Fibroblast of skin of scalp (primary cell): ENCODE data around the gene EXOC3L4.
"Not testable (repeated sequence)": the region's sequence is repeated elsewhere in the genome, so short reads cannot be mapped to it uniquely, and the experiment has no call there.

Experiments
- DNase-seq: peaks from one replicate; pipeline ENCODE4 v3.0.0-alpha.2; 2013

The EXOC3L4 gene

GRCh38 chr14:103105580-103106150 is 11.1 kb downstream of the EXOC3L4 start:
- DNase-seq = no peak

- DNase-seq = no peak
Measured at GRCh38 chr14:103107455-103107854, 12.9 kb downstream of the EXOC3L4 start.

DNA sequence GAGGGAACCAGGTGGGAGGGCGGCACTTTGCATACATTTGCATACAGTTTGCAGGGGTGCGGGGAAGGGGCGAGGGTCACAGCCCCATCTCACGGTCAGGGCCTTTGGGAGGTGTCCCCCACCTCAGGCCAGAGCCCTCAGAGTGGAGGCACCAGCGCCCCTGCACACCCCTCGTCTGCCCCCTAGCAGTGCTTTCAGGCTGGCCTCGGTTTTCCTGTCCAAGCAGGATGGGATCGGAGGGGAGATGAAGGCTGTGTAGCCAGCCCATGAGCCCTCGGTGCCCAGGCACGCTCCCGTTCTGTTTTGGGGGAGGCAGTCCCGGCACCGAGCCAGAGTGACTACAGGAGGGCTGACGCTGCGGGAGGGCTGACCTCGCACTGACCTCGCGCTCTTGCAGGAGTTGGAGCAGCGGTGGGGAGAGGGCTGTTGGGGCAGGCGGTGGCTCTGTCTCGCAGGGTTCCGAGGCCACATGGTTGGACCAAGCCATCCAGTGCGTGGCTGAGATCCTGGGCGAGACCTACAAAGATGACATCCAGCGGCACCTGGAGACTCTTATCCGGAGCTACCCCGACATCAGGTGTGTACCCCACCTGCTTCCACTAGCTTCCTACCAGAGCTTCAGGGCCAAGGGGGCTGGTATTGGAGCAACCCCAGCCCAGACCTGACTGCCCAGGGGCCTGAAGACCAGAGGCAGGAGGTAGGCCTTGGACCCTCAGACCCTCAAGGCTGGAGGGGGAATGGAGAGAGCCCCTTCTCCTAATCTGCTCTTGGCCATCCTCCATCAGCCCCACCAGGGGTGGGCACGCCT is 13.6 kb downstream of the EXOC3L4 start:
- no peak for DNase-seq

DNA sequence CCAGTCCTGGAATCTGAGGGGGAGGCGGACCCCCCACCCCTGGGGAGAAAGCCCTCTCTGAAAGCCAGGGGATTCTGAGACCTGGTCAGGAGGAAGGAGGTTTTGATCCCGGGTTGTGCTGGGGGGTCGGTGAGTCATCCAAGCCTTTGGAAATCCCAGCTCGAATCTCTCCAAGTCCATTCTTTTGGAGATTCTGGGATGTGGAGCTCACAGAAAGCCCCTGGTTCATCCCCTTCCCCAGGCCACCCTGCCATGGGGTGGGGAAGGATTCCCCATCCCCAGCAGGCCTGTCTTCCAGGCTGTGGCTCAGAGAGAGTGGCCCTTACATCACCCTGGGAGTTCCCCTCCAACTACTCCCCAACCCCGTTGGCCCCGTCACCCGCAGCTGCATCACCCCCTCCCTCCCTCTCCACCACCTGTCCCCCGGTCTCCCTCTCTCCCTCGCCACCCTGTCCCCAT is 14.3 kb downstream of the EXOC3L4 start:
- peak; percentile 34 for DNase-seq

- peak; percentile 76 for DNase-seq
Measured at GRCh38 chr14:103109535-103110441, 15.3 kb downstream of the EXOC3L4 start.

DNA sequence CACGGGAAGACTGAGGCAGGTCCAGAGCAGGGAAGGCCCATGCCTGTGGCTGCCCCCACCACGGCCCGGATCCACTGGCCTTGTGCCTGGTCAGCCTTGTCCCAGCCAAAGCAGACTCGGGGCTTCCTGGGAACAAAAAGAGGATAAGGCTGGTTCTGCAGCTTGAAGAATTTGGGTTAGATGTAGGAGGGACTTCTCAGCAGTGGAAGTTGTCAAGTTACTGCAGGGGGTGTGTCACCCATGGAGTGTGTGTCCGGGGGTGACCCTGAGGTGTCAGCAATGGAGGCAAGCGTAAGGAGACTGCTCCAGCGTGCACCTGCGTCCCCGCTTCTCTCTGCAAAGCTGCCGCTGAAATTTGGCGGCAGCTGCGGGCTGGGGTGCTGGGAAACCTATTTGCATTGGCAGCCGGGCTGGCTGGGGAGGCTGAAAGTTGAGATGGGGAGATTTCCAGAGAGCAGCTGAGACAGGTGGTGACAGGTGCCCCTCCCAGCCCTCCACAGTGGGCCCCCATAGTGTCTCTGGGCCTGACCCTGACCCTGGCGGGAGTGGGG is 16.2 kb downstream of the EXOC3L4 start:
- DNase-seq = no peak

DNA sequence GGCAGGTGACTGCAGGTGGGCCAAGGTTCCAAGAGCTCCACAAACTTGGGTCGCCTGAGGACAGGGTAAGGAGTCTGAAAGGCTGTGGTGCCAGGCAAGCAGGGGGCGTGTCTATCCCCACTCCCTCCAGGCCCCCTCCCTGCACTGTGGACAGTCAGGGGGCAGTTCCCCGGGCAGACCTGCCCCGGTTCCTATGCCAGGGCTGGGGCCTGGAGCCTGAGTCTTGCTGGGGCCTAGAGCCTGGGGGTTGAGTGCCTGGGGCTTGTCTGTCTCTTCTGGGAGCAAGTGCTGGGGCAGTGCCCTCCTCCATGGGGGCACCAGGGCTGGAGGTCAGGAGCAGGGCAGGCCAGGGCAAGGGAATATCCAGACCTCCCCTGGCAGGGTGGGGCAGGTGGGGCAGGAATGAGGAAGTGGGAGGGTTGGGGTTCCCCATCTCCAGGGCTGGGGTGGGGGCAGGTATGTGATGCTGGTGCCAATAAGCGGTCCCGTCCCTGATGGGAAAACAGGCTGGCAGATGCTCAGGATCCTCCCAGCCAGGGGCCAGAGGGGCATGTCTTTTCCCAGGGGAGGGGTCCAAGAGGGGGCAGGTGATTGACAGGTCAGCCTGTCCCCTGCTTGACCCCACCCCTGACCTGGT is 16.8 kb downstream of the EXOC3L4 start:
- DNase-seq = no peak

DNA sequence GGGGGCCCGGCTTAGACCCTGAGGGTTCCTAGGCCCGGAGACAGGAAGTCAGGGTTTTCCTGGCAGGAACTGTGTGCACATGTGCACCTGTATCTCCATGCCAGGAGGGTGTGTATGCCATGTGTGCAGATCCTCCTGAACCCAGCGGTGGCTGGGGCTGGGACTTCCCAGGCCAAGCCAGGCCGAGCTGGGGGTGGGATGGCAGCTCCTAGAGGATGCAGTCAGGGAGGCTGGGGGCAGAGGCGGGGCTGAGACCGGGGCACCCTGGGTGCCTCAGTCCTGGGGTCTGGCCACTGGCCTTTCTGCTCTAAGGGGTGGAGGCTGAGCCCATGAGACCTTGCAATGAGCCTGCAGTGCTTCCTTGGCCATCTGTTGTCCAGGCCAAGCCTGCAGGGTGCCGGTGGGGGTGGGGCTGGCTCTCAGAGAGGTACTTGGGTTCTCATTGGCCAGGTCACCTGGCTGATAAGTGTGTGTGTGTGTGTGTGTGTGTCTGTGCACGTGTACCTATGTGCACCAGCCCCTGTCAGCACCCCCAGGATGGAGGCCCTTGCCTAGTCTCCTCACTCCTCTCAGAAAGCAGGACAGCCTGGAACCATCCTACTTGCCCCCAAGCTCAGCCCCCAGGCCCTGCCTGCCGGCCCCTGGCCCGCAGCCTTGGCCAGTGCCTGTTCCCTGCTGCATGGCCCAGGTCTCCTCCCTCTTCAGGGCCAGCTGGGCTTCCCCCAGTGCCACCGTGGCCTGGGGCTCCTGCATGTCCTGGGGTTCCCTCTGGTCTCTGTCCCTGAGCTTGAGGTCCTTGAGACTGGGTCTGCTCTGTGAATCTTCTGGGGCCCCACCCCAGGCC is 18.1 kb downstream of the EXOC3L4 start:
- no peak for DNase-seq

DNA sequence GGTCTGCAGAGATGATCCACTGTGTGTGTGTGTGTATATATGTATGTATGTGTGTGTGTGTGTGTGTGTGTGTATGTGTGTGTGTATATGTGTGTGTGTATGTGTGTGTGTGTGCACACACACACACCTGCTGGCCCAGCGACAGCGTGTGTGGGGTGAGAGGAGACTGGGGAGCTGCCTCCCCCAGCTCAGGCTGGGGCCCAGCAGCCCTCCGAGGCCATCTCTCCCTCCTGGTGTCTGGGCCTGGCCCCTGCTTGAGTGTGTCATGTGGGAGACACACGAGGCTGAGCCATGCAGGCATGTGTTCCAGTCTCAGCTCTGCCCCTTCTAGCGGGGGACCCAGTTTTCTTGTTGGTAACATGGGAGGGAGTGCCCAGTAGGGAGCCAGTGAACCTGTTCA is 18.8 kb downstream of the EXOC3L4 start:
- no peak for DNase-seq

DNA sequence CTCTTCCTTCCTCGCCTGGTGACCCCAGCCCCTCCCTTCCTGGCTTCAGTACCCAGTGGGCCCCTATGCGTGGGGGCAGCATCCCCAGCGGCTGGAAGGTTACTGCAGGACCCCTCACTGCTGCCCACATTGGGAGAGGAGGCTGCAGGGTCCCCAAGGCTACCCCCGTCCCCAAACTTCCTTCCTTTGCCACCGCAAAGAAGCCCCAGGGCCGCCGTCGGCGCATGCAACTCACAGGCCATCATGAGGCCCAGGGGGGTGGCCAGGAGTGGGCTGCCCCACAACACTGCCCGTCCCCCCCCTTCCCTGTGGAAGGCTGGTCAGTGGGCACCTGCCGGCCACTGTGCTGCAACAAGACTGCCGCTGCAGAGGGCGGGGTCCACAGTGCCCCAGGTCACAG is 19.2 kb downstream of the EXOC3L4 start:
- DNase-seq = no peak

DNA sequence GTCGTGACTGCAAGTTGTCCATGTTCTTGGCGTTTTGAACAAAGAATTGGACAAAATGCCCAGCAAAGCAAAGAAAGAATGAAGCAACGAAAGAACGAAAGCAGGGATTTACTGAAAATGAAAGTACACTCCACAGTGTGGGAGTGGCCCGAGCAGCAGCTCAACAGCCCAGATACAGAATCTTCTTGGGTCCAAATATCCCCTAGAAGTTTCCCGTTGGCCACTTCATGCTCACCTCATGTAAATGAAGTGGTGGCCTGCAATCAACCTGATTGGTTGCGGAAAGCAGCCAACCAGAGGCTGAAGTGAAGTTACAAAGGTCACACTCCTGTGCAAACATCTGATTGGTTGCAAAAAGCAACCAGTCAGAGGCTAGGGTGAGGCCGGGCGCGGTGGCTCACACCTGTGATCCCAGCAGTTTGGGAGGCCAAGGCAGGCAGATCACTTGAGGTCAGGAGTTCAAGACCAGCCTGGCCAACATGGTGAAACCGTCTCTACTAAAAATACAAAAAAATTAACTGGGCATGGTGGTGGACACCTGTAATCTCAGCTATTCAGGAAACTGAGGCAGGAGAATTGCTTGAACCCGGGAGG is 20.7 kb downstream of the EXOC3L4 start:
- DNase-seq = not testable (repeated sequence)

DNA sequence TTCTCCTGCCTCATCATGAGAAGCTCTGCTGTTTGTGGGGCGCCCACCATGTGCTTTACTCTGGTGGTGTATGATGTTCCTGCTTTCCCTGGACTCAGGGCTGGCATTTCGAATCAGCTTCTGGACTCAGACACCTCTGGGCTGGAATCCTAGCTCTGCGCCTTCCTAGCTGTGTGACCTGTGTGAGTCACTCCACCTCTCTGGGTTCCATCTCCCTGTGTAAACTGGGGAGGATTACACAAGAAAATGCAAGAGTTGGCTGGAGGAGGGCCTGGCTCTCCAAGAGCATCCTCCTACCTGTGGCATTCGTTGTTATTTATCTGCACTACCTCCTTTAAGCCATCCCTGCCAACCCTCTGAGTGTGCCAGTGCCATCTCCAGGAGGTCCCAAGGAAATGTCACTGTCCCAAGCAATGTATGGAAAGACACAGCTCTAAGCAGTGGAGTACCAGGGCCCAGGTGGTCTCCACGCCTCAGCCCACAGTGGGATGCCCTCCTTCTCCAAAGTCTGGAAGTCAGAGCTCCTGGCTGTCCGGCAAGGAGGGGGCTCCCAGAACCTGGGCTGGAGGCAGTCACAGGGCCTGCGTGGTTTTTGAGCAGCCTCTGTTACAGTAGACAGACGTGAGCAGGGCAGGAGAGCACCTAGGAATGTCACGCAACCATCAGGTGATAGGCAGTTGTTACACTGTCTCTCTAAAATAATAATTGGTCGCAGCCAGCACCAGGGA is 21.5 kb downstream of the EXOC3L4 start:
- DNase-seq = no peak

- DNase-seq = no peak
Measured at GRCh38 chr14:103116636-103117035, 22.1 kb downstream of the EXOC3L4 start.

DNA sequence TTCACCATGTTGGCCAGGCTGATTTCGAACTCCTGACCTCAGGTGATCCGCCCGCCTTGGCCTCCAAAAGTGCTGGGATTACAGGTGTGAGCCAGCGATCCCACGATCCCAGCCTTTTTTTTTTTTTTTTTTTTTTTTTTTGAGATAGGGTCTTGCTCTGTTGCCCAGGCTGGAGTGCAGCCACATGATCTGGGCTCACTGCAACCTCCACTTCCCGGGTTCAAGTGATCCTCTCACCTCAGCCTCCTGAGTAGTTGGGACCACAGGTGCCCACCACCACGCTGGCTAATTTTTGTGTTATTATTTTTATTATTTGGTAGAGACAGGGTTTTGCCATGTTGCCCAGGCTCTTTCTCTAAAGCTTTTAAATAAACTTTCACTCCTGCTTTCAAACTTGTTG is 23.0 kb downstream of the EXOC3L4 start:
- DNase-seq = not testable (repeated sequence)

GRCh38 chr14:103118018-103118662 is 23.6 kb downstream of the EXOC3L4 start:
- DNase-seq = no peak

GRCh38 chr14:103118663-103119404 is 24.3 kb downstream of the EXOC3L4 start:
- no peak for DNase-seq

DNA sequence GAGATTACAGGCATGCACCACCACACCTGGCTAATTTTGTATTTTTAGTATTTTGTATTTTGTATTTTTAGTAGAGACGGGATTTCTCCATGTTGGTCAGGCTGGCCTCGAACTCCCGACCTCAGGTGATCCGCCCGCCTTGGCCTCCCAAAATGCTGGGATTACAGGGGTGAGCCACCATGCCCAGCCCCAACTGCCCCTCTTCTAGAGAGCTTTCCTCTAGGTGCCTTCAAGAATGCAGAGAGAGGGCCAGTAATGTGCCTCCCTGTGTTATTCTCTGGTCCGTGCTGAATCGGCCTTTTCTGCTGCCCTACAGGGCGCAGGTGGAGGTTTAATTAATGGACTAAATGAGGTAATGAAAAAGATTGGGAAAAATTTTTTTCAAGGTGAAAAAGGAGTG is 25.0 kb downstream of the EXOC3L4 start:
- DNase-seq = not testable (repeated sequence)

DNA sequence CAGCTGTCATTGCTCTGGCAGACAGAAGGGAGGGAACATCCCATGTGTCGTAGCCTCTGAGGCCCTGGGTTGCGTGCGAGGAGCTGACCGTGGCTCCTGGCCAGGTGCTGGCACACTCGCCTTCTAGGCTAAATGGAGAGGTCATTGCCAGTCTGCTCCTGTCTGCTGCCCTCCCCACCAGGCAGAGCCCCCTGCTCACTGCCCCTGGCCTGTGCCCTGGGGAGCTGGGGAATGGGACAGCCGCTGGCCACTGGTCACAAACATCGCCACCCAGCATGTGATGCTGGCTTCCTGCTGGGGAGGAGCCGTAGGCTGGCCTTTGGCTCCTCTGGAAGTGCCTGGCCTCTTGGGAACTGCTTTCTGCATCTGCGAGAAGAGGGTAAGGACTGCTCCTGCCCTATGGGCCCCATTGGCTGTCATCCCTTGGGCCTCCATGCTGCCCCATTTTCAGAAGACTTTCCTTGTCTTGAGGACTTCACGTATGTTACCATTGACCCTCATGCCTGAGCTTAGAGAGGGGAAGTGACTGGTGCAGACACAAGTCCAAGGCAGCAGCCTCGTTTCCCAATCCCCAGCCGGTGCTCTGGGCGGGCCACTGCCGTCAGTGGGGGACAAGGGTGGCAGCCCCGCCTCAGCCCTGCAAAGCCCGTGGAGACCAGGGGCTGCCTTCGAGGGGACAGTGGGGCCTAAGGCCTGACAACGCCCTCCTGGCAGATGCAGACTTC is 26.8 kb downstream of the EXOC3L4 start:
- no peak for DNase-seq
